HUDEP-2 (cell line): ENCODE data around the gene ATPAF1.

ENCODE experiments used
- DNase-seq, 76 experiments: peaks; one replicate each; lab custom pipeline; 2025; ENCODE audit not compliant: unreplicated experiment in 76 of 76; lab: John Stamatoyannopoulos, UW

The ATPAF1 gene

GRCh38 chr1:46596036-46596435 lies 72.1 kb downstream of the ATPAF1 start:
- DNase-seq, result no peak

GRCh38 chr1:46595127-46595526 lies 73.0 kb downstream of the ATPAF1 start:
- peak in 38 of 76 experiments; percentile 5 to 53 (median 29) for DNase-seq

GRCh38 chr1:46594063-46594462 lies 74.1 kb downstream of the ATPAF1 start:
- DNase-seq, result no peak

DNA sequence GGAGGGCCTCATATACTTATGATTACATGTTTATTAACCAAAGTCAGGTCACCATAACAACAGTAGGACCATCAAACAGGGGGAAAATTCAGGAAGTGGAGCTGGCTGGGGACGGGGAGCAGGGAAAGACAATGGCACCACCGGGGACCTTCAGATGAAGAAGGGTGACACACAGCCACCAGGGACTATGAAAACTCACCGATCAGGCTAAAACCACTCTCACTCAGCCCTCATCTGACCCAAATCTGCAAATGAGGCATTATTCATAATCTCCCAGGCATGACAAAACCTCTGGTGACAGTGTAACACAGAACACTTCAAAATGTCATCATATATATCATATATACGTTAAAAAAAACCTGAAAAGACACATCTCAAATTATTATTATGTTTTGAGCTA lies 75.3 kb downstream of the ATPAF1 start:
- no peak for DNase-seq

- no peak for DNase-seq
These were observed 78.6 kb downstream of the ATPAF1 start for GRCh38 chr1:46589529-46589928.

DNA sequence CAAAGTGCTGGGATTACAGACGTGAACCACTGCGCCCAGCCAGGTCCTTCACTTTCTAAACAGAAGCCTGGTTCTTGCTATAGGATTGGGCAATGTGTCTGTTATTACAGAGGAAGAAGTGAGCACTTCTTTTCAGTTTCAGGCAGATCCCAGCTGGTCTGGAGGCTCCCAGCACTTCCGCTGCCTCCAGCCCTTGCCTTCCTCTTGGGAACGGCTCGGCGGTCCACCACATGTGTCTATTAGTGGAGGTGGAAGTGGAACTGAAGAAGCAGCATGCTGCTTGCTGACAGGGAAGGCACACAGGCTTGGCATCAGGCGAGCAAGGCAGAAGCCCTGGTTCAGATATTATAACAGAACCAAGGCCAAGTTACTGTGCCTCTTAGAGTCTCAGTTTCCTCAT lies 81.1 kb downstream of the ATPAF1 start:
- DNase-seq, result no peak

DNA sequence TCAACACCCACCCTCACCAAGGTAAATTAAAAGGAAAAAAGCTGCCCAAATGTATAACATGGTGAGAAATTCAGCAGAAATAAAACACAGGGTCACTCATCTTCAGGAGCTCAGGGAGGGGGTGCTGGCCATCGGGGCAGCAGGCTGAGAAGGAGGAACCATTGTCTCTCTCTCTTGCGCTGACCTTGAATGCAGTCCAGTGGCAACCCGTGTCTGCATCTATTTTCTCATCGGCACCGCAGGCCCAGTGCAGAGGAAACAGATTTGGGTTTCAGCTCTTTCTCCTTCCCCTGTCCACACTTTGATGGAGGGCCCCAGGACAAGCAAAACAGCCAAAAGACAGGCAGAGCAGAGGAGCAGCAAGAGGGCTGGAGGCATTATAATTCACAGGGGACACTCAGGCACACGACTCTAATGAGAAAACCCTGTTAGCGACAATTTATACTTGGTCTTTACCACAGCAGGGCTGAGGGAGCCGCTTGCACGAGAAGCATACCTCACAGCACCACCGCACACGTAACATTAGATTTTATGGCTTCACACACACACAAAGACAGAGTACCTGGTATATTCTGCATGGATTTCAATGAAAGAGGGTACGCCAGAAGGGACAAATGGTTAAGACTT lies 82.7 kb downstream of the ATPAF1 start:
- no peak for DNase-seq

- no peak for DNase-seq
These were observed 84.7 kb downstream of the ATPAF1 start for GRCh38 chr1:46583494-46583893.

DNA sequence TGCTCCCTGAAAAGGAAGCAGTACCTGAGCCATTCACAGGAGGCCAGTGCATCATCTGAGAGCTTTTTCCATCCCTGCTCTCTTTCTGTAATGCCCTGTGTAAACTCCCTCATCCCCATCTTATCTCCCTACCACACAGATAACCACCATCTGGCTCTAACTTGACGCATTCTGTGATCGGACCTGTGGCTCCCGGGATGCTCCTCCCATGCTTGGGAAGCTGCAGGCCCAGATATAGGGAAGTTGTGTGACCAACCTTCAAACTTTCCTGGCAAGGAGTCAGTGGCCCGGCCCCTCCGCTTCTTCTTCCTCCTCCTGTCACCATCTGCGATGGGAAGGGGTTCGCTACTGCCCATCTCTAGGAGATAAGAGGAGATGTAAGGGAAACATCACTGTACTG lies 85.2 kb downstream of the ATPAF1 start:
- peak in 8 of 76 experiments; percentile 3 to 46 (median 10) for DNase-seq
